Progenitor cell of endocrine pancreas (in vitro differentiated cells): ENCODE results near the gene BACH2. TPM values are rescaled to one million over a fixed set of nuclear protein-coding genes. Genes with fewer than 3 reads are reported as not detected.

Experiments used
- DNase-seq: peaks from one replicate; pipeline ENCODE4 v3.0.0; 2021; ENCODE audit warnings: low spot score; ENCODE audit not compliant: unreplicated experiment
- H3K27ac Mint-ChIP-seq: 2 replicates; pipeline ENCODE4 v1.8.0; 2021; ENCODE audit warnings: mild to moderate bottlenecking, moderate library complexity, mixed read lengths
- H3K27me3 Mint-ChIP-seq: 2 replicates; pipeline ENCODE4 v1.8.0; 2021; ENCODE audit warnings: mixed read lengths
- H3K36me3 Mint-ChIP-seq: 2 replicates; pipeline ENCODE4 v1.8.0; 2022; ENCODE audit warnings: mixed read lengths; ENCODE audit not compliant: insufficient read depth
- H3K4me1 Mint-ChIP-seq: 2 replicates; pipeline ENCODE4 v1.8.0; 2021; ENCODE audit warnings: low read depth, mixed read lengths
- H3K4me3 Mint-ChIP-seq: 2 replicates; pipeline ENCODE4 v1.8.0; 2021; ENCODE audit warnings: low read depth, mild to moderate bottlenecking, moderate library complexity, mixed read lengths
- H3K9me3 Mint-ChIP-seq: 2 replicates; pipeline ENCODE4 v1.8.0; 2021; ENCODE audit warnings: low read depth, mixed read lengths
- CTCF ChIP-seq: fragments of 200-600 bp; sonication (generic); IDR thresholded peaks from one replicate; pipeline ENCODE4 v1.5.0; 2021; ENCODE audit warnings: antibody characterized with exemption, mild to moderate bottlenecking; ENCODE audit not compliant: unreplicated experiment
- total RNA-seq: library from RNA; stranded (reverse); gene quantifications from 2 replicates; pipeline ENCODE4 v1.2.1, GENCODE V29; 2021

The BACH2 gene
- total RNA-seq, 1 donor from 2014 or later: 11.2 TPM

- peaks cover 3% of the 10 kb centered on the region for H3K36me3 Mint-ChIP-seq
- no peaks in the 10 kb centered on the region for H3K4me1 Mint-ChIP-seq
Measured at GRCh38 chr6:90026216-90026615, 270.4 kb downstream of the BACH2 start.

DNA sequence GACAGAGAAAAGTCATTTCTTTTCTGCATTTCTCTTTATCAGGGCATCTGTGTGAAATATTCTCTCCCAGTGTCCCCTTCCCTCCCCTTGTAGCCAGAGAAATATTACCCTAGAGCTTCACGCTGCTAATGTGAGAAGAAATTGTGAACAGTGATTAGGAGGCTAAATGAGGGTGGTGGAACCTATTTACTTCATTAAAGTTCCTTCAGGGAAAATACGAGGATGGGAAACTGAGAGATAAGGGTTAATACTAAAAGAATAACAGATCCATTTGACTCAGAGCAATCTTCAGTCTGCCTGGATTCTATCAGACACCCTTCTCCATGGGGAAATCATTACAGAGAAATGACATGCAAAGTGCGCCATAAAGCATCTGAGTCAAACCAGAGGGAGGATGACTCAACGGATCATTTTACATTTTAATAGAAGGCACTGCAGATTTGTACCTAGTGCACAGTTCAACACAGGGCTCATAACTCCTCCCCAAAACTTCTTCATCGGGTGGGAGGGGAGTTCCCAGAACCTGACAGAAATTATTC, 271.1 kb downstream of the BACH2 start:
- H3K27ac Mint-ChIP-seq: no peak overlapping the region
- H3K4me3 Mint-ChIP-seq: no peak overlapping the region
- no peaks in the 10 kb centered on the region for H3K27me3 Mint-ChIP-seq
- TF ChIP-seq CTCF: no peak
- no peaks in the 10 kb centered on the region for H3K4me1 Mint-ChIP-seq
- peaks cover 3% of the 10 kb centered on the region for H3K36me3 Mint-ChIP-seq
- no peaks in the 10 kb centered on the region for H3K9me3 Mint-ChIP-seq
- no peak for DNase-seq

More at GRCh38 chr6:90026216-90026615, 270.4 kb downstream of the BACH2 start:
- no peaks in the 10 kb centered on the region for H3K9me3 Mint-ChIP-seq
- no peak for TF ChIP-seq CTCF
- no peaks in the 10 kb centered on the region for H3K27me3 Mint-ChIP-seq
- H3K4me3 Mint-ChIP-seq: no peak overlapping the region
- no peak overlapping the region for H3K27ac Mint-ChIP-seq
- no peak for DNase-seq

- Mint-ChIP-seq H3K9me3 (no peaks in the 10 kb centered on the region), H3K27me3 (no peaks in the 10 kb centered on the region), H3K27ac (no peak overlapping the region), H3K36me3 (no peaks in the 10 kb centered on the region), H3K4me1 (no peaks in the 10 kb centered on the region), H3K4me3 (no peak overlapping the region)
- no peak for DNase-seq
- TF ChIP-seq CTCF: no peak
Measured at GRCh38 chr6:90024633-90025032, 272.0 kb downstream of the BACH2 start.

DNA sequence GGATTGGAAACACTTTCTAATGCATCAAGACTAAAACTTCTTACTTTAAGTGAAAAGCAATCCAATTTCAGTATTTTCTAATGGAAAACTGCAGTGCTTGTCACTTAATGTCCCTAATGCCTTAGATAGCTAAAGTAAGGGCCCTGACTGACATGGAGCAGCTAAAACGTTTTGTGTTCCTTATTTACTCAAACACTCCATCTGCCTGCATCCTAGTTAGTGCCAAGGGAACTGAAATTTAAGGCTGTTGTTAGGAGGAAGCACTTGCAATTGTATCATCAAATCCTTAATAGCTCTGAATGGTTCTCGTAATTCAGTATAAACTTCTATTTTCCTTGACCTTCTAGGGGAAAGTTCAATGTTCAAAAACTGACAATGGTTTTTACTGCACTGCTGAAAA, 274.9 kb downstream of the BACH2 start:
- TF ChIP-seq CTCF: no peak
- Mint-ChIP-seq H3K4me3 (no peak overlapping the region), H3K27ac (no peak overlapping the region), H3K36me3 (no peaks in the 10 kb centered on the region), H3K4me1 (no peaks in the 10 kb centered on the region), H3K27me3 (no peaks in the 10 kb centered on the region), H3K9me3 (peaks cover 3% of the 10 kb centered on the region)
- DNase-seq: no peak

GRCh38 chr6:90020746-90021145, 275.9 kb downstream of the BACH2 start:
- Mint-ChIP-seq H3K4me3 (no peak overlapping the region), H3K27me3 (no peaks in the 10 kb centered on the region), H3K9me3 (peaks cover 3% of the 10 kb centered on the region), H3K36me3 (no peaks in the 10 kb centered on the region), H3K27ac (no peak overlapping the region), H3K4me1 (no peaks in the 10 kb centered on the region)
- no peak for DNase-seq
- TF ChIP-seq CTCF: no peak
